Endothelial cell of umbilical vein (primary cell): ENCODE data around the gene CTDP1. TPM values are rescaled to one million over a fixed set of nuclear protein-coding genes. Genes with fewer than 3 reads are reported as not detected.

ENCODE experiments used
- BruUV-seq: library from RNA; stranded (reverse); fragments of 400-500 nt; replicated peaks from 2 replicates; lab custom pipeline; 2021; lab: Mats Ljungman, UMichigan
- CTCF ChIA-PET: fragments of 300-600, 350-600 bp; sonication (Branson Sonifier 250); formaldehyde crosslinking; loops from one replicate; lab custom pipeline; 2021; ENCODE audit warnings: antibody characterized with exemption, inconsistent platforms; lab: Charles Lee
- POLR2A ChIA-PET: fragments of 300-600, 350-600 bp; sonication (Branson Sonifier 250); formaldehyde crosslinking; loops from one replicate; lab custom pipeline; 2021; ENCODE audit warnings: antibody characterized with exemption, inconsistent platforms; lab: Charles Lee
- DNase-seq: peaks from one replicate; pipeline ENCODE4 v3.0.0-alpha.2; 2011; ENCODE audit warnings: low read depth, low spot score
- FAIRE-seq: peaks from 2 replicates; lab custom pipeline; 2011; peaks lifted over from hg19 to GRCh38; lab: Jason Lieb, UNC
- H2AFZ ChIP-seq: 2 replicates; pipeline ENCODE4 v1.6.0; 2012; ENCODE audit warnings: low read depth, low read length, control low read depth, inconsistent platforms
- H3K27ac ChIP-seq: 2 replicates; pipeline ENCODE4 v1.5.1; 2011; ENCODE audit warnings: low read depth, mild to moderate bottlenecking, control low read depth, low read length, moderate library complexity; ENCODE audit not compliant: insufficient read depth
- H3K27me3 ChIP-seq, 2 experiments: 2 replicates each; pipeline versions ENCODE4 v1.6.0 to v1.6.1; 2011; ENCODE audit warnings: low read length in 2 of 2, mixed read lengths in 1 of 2; ENCODE audit not compliant: control insufficient read depth in 2 of 2, insufficient read depth in 2 of 2
- H3K36me3 ChIP-seq, 2 experiments: 2 replicates in 1 of 2; 3 replicates in 1 of 2; pipeline ENCODE4 v1.5.1; 2011; ENCODE audit warnings: low read length in 2 of 2, mild to moderate bottlenecking in 1 of 2, moderate library complexity in 1 of 2; ENCODE audit not compliant: control insufficient read depth in 2 of 2, insufficient read depth in 2 of 2; ENCODE audit errors: extremely low read depth in 1 of 2
- H3K4me1 ChIP-seq: 3 replicates; pipeline ENCODE4 v1.5.1; 2011; ENCODE audit warnings: mild to moderate bottlenecking, low read length; ENCODE audit not compliant: control insufficient read depth, insufficient read depth; ENCODE audit errors: extremely low read depth
- H3K4me2 ChIP-seq: 2 replicates; pipeline ENCODE4 v1.6.1; 2011; ENCODE audit warnings: low read length, control low read depth, mixed read lengths; ENCODE audit not compliant: insufficient read depth
- H3K4me3 ChIP-seq, 3 experiments: fragments of 200-600 bp in 1 of 3; sonication (generic), shearing (Covaris generic) in 1 of 3; replicated peaks in 1 of 3; 2 replicates each; pipeline ENCODE4 v1.5.1; 2011 to 2016; ENCODE audit warnings: control low read depth in 3 of 3, low read length in 3 of 3, mild to moderate bottlenecking in 2 of 3, inconsistent platforms in 1 of 3, low read depth in 1 of 3, moderate library complexity in 1 of 3; ENCODE audit not compliant: insufficient read depth in 1 of 3
- H3K79me2 ChIP-seq: 2 replicates; pipeline ENCODE4 v1.6.0; 2012; ENCODE audit warnings: low read length, inconsistent platforms; ENCODE audit not compliant: control insufficient read depth, insufficient read depth
- H3K9ac ChIP-seq: replicated peaks from 2 replicates; pipeline ENCODE3; 2011; ENCODE audit warnings: low read length, control low read depth; ENCODE audit not compliant: insufficient read depth; ENCODE audit errors: extremely low read depth
- H3K9me1 ChIP-seq: replicated peaks from 3 replicates; pipeline ENCODE4 v1.6.0; 2011; ENCODE audit warnings: mild to moderate bottlenecking, low read length; ENCODE audit not compliant: control insufficient read depth, insufficient read depth; ENCODE audit errors: extremely low read depth
- H3K9me3 ChIP-seq: replicated peaks from 2 replicates; pipeline ENCODE4 v1.5.1; 2012; ENCODE audit warnings: low read length, inconsistent platforms; ENCODE audit not compliant: control insufficient read depth, insufficient read depth
- H4K20me1 ChIP-seq: replicated peaks from 2 replicates; pipeline ENCODE3; 2011; ENCODE audit warnings: mild to moderate bottlenecking, low read length; ENCODE audit not compliant: control insufficient read depth, insufficient read depth; ENCODE audit errors: extremely low read depth
- CTCF ChIP-seq, 2 donors: IDR thresholded peaks; 1 replicate in 1 of 2; 2 replicates in 1 of 2; pipeline ENCODE4 v1.5.1; 2011; ENCODE audit warnings: low read length in 2 of 2, mild to moderate bottlenecking in 2 of 2, moderate library complexity in 2 of 2, control low read depth in 1 of 2, inconsistent platforms in 1 of 2, low read depth in 1 of 2; ENCODE audit not compliant: insufficient read depth in 1 of 2; ENCODE audit errors: extremely low read depth in 1 of 2
- EZH2 ChIP-seq: IDR thresholded peaks from 2 replicates; pipeline ENCODE4 v1.6.1; 2012; ENCODE audit warnings: borderline replicate concordance, low read depth, mild to moderate bottlenecking, moderate library complexity, low read length, inconsistent platforms; ENCODE audit not compliant: severe bottlenecking
- GATA2 ChIP-seq: IDR thresholded peaks from 2 replicates; pipeline ENCODE4 v1.7.0; 2011; ENCODE audit warnings: low read depth, mild to moderate bottlenecking, moderate library complexity, mixed read lengths, low read length; ENCODE audit not compliant: insufficient read length, insufficient read depth
- JUN ChIP-seq: IDR thresholded peaks from 2 replicates; pipeline ENCODE4 v1.6.1; 2011; ENCODE audit warnings: borderline replicate concordance, low read depth; ENCODE audit not compliant: insufficient read length, insufficient read depth
- POLR2AphosphoS5 ChIP-seq: IDR thresholded peaks from 2 replicates; pipeline ENCODE4 v1.6.1; 2012; ENCODE audit warnings: low read depth, mild to moderate bottlenecking, control low read depth, low read length, moderate library complexity; ENCODE audit not compliant: insufficient read depth
- dilution Hi-C: fragments of 300-500 bp; cut with MboI; formaldehyde crosslinking; loops from one replicate; pipeline ENCODE4 v1.15.0; 2019; ENCODE audit warnings: low sequenced_read_pairs; ENCODE audit not compliant: extremely low pct_ligation_motif_present
- intact Hi-C: fragments of 100-400 bp; cut with micrococcal nuclease; formaldehyde crosslinking; loops from one replicate; pipeline ENCODE4 v1.10.0; 2022
- polyA plus RNA-seq, 4 experiments: library from polyadenylated mRNA; depleted of rRNA in 3 of 4; stranded (reverse) in 3 of 4; unstranded in 1 of 4; fragments of >200 nt; gene quantifications; 2 replicates each; pipeline versions ENCODE4 v1.2.1 to v1.2.3, GENCODE V29; 2011 to 2012; ENCODE audit warnings: missing spikeins in 1 of 4
- total RNA-seq: library from RNA; stranded (reverse); gene quantifications from 2 replicates; pipeline ENCODE4 v1.2.3, GENCODE V29; 2021
- TF ChIP-seq, protein P1 (sequence below): IDR thresholded peaks from 2 replicates; pipeline ENCODE4 v1.6.1; 2011; ENCODE audit not compliant: insufficient read depth, insufficient read length

CTDP1 gene
- total and polyA plus RNA-seq, 2 donors (not counting 3 experiments of a cell fraction or from before 2014, with no cell fraction given) = 15.3 to 27.6 TPM

GRCh38 chr18:79643054-79643984 is 36.3 kb upstream of the CTDP1 start:
- intact Hi-C loops (no loop called here), dilution Hi-C loops (no loop called here)
- no peak overlapping the region for H3K9ac ChIP-seq
- no peaks in the 10 kb centered on the region for H4K20me1 ChIP-seq
- BruUV-seq = no TSS peak
- H3K27ac ChIP-seq = no peak overlapping the region
- CTCF ChIA-PET = interaction anchor here (0.9 to 3.9 kb wide), 2 partner anchors 114 to 263 kb away, joined by 3 to 41 read pairs; no protein-coding TSS in a partner anchor
- H3K27me3 ChIP-seq = peaks cover 0 to 2% of the 10 kb centered on the region in 2 experiments
- no peaks in the 10 kb centered on the region for H3K9me1 ChIP-seq
- H3K36me3 ChIP-seq = no peaks in the 10 kb centered on the region
- POLR2A ChIA-PET = no interaction called here
- H3K4me3 ChIP-seq = no peak overlapping the region
- no peaks in the 10 kb centered on the region for H3K9me3 ChIP-seq
- FAIRE-seq = no peak
- H2AFZ ChIP-seq = no peak overlapping the region
- H3K79me2 ChIP-seq = no peaks in the 10 kb centered on the region
- no peaks in the 10 kb centered on the region for H3K4me1 ChIP-seq
- DNase-seq = no peak
- TF ChIP-seq EZH2 (no peak), CTCF (IDR thresholded peaks at IDR 0.05; ENCODE audit: extremely low read depth in 1 of 2, insufficient read depth in 1 of 2, low read depth in 1 of 2, low read length in 2 of 2) (no peak), GATA2 (no peak), JUN (no peak), POLR2AphosphoS5 (no peak)
- TF ChIP-seq, protein P1, sequence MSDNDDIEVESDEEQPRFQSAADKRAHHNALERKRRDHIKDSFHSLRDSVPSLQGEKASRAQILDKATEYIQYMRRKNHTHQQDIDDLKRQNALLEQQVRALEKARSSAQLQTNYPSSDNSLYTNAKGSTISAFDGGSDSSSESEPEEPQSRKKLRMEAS = no peak
- H3K4me2 ChIP-seq = no peak overlapping the region
